GM12801 (cell line): ENCODE results near the gene TENM3.

Experiments
- TF ChIP-seq, protein P1 (sequence below): IDR thresholded peaks from one replicate; pipeline ENCODE4 v1.5.1; 2011; ENCODE audit warnings: control low read depth; ENCODE audit not compliant: insufficient read length; ENCODE audit errors: extremely low read depth

The TENM3 gene

DNA sequence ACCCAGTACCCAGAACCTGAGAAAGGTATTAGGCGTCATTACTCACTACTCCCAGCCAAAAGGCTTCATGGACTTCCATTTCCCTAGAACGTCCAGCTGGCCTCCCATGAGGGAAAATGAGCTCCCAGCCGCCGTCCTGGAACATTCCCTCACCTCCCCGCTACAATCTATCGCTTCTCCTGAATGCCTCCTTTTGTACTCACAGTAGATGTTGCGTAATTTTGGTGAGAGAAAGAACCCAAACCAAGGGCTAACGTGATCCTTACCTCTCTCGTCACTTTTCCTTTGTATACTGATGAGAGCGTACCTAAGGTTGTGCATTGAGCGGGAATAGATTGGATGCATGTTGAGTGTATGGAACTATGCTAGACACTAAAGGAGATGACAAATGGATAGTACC lies 161.9 kb downstream of the TENM3 start:
- TF ChIP-seq, protein P1, sequence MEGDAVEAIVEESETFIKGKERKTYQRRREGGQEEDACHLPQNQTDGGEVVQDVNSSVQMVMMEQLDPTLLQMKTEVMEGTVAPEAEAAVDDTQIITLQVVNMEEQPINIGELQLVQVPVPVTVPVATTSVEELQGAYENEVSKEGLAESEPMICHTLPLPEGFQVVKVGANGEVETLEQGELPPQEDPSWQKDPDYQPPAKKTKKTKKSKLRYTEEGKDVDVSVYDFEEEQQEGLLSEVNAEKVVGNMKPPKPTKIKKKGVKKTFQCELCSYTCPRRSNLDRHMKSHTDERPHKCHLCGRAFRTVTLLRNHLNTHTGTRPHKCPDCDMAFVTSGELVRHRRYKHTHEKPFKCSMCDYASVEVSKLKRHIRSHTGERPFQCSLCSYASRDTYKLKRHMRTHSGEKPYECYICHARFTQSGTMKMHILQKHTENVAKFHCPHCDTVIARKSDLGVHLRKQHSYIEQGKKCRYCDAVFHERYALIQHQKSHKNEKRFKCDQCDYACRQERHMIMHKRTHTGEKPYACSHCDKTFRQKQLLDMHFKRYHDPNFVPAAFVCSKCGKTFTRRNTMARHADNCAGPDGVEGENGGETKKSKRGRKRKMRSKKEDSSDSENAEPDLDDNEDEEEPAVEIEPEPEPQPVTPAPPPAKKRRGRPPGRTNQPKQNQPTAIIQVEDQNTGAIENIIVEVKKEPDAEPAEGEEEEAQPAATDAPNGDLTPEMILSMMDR = no peak

DNA sequence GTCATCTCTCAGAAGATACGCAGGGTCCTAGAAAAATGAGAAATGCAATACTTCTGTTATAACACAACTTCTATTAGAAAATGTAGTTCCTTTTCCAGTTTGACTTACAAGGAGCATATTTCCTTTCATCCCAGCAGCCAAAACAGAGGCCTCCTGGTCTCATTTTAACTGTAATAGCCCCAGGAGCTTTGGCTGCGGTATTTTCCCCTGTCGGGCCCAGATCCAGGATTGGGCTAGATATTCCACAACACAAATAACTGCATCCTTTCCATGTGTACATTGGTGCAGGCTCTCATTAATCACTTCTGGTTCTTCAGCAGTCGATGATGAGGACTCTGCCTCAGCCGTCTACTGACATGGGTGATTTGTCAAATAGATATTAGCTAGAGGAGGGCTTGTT lies 166.1 kb downstream of the TENM3 start:
- TF ChIP-seq, protein P1 = no peak

DNA sequence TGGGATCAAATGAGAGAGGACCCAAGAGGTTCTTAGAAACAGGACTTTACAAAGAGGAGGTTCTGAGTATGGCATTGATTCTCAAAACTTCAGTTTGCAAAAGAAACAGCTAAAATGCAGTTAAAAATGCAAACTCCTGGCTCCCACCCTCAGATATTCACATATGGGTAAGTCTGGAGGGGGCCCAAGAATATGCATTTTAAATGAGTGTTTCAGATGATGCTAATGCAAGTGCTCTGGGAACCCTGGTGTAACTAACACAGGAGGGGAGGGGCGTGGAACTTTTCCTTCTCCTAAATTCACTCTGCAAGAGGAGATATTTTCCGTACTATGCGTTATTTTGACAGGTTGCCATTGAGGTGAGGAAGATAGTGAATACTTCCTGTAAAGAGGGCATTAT lies 168.2 kb downstream of the TENM3 start:
- TF ChIP-seq, protein P1 = no peak

DNA sequence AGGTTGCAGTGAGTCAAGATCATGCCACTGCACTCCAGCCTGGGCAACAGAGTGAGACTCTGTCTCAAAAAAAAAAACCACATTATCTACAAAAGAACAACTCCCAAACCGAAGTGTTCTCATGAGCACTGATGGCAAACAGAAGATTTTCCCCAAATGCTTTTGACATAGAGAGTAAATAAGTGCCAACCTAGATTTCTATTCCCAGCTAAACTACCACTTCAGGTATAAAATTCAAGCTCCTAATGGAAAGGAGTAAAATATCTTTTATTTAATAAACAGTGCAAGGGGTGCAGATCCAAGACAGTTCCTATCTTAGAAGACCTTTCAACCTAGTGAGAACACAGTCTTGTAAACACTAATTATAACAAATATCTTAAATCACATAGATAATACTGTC lies 170.3 kb downstream of the TENM3 start:
- TF ChIP-seq, protein P1 = no peak

DNA sequence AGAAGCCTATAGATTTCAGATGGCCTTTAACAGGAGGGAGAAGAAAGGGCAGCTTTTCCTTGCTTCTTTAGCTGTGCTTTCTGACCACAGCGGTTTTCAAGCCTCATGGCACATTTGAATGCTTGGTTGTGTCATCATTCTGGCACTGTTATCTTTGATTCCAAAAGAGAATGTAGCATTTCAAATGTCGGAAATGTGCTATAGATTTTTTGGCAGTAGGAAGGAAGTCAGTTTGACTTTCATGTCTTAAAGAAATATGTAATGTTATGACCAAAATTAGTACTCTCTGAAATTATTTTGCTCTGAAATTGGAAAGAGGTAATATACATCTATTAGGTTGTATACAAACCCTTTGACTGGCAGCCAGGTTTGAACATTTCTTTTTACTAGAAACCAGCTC lies 171.9 kb downstream of the TENM3 start:
- TF ChIP-seq, protein P1 = no peak

DNA sequence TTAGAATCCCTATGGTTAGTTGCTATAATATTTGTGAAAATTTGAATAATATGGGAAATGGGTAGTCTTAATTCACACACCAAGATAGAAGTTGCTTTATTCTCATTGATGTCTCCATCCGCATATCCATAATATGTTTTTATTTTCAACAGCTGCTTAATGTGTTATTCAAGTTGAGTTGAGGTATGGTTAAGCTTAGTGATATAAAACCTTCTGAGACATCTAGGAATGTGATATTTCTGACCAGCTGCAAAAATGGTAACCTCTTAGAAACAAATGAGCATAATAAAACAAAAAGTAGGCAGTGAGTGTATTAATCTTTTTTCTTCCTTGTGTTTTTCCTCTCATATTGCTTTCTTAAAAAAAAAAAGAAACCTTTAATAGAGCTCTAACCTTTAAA lies 172.9 kb downstream of the TENM3 start:
- TF ChIP-seq, protein P1 = no peak

DNA sequence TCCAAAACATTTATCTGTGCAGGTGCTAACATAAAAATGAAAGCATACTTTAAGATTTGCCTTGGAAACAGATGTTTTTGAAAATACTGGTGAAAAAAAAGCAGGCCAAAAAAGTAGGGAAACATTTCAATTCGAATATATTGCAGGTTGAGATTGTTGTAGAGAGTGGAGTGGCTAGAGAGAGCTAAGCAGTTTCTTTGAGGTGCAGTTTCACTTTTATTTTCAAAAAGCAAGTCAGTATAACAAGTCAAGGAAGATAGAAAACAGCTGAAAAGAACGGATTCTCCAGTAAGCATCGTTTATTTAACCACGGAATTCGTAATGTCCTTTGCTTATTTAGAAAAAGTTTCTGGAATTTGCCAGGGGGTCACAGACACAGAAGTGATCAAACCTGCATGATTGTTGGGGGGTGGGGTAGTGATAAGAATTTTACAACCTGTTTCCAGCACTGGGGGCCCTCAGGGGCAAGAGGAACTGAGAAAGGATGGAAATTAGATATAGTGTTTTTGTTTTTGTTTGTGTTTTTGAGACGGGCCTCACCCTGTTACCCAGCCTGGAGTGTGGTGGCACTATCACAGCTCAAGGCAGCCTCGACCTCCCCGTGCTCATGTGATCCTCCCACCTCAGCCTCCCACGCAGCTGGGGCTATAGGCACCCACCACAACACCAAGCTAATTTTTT lies 175.0 kb downstream of the TENM3 start:
- TF ChIP-seq, protein P1 = no peak

DNA sequence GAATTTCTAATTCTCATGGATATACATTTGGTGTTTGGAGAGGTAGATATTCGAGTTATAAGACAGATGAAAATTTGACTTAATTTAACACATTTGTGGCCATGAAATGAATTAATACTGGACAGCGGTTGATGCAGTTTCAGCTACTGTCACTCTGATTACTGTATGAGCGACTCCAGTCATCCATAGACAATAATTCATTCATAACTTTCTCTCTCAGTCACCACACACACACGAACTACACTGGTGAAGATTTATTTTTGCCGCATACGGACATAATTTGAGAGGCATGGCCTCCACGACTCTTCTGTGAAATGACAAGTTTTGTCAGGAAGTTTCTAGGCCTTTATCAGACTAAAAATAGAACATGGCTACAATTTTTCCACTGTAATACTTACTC lies 177.0 kb downstream of the TENM3 start:
- TF ChIP-seq, protein P1 = no peak
